Measurements from ENCODE around the gene PWWP2A. TPM values are rescaled to one million over a fixed set of nuclear protein-coding genes. Genes with fewer than 3 reads are reported as not detected.

PWWP2A gene
- total and polyA plus RNA-seq, 2 of the 8 experiments (the other 6 are each of a cell fraction or from before 2014, with no cell fraction given): 18.5 to 63.0 TPM

- FAIRE-seq: peak; percentile 84
- peak overlapping the region; percentile 97 for H2BK5ac ChIP-seq (ENCODE audit: low read depth, low read length)
- POLR2A ChIA-PET (ENCODE audit: partially characterized antibody): interaction anchor here (0.5 to 6.1 kb wide), 21 partner anchors 10 to 177 kb away, joined by 3 to 72 read pairs (median 4); partner anchors contain the start of gene PWWP2A
- TF ChIP-seq SP4 (IDR thresholded peaks at IDR 0.05; ENCODE audit: low read length): no peak
- no peak for TF ChIP-seq RXRA (IDR thresholded peaks at IDR 0.05; ENCODE audit: insufficient read depth, low read depth, low read length)
- TF ChIP-seq SIN3A (conservative IDR thresholded peaks at IDR 0.05 in 1 of 2, IDR thresholded peaks at IDR 0.05 in 1 of 2; ENCODE audit: low read depth in 1 of 2, low read length in 2 of 2): peak in 1 of 2 experiments; percentile 54; a peak in 1 of 4 replicates
- TF ChIP-seq ATF2 (IDR thresholded peaks at IDR 0.05; ENCODE audit: low read length): no peak
- TF ChIP-seq BRCA1 (IDR thresholded peaks at IDR 0.05; ENCODE audit: low read depth, low read length): no peak
- TF ChIP-seq SIX5 (IDR thresholded peaks at IDR 0.05; ENCODE audit: low read depth, low read length): no peak
- TF ChIP-seq RNF2 (IDR thresholded peaks at IDR 0.05; ENCODE audit: borderline replicate concordance, low read depth, low read length, missing control alignments, poor library complexity, severe bottlenecking): no peak
- TF ChIP-seq KDM4A (IDR thresholded peaks at IDR 0.05; ENCODE audit: low read depth, low read length, severe bottlenecking): no peak
- TF ChIP-seq JUN (IDR thresholded peaks at IDR 0.05; ENCODE audit: low read depth, low read length): no peak
- TF ChIP-seq TEAD4 (IDR thresholded peaks at IDR 0.05; ENCODE audit: low read depth, low read length): no peak
These were observed 47.8 kb upstream of the PWWP2A start for GRCh38 chr5:160166973-160167623.

More at GRCh38 chr5:160166973-160167623, 47.8 kb upstream of the PWWP2A start:
- Histone ChIP-seq H2BK20ac (ENCODE audit: low read length) (peak overlapping the region; percentile 98), H3K9ac (replicated peaks in 1 of 4; ENCODE audit: extremely low read depth in 1 of 4, low read depth in 3 of 4, low read length in 3 of 4) (peak overlapping the region in 3 of 4 experiments; percentile 47 to 74 (median 49); a peak in 5 of 7 replicates), H4K91ac (replicated peaks; ENCODE audit: insufficient read length, low read length) (peak overlapping the region; percentile 90), H2AFZ (ENCODE audit: low read length) (no peak overlapping the region), H3K4ac (replicated peaks; ENCODE audit: insufficient read length, low read depth, low read length) (peak overlapping the region; percentile 15), H3K27me3 (replicated peaks in 1 of 4; ENCODE audit: control insufficient read depth in 3 of 4, extremely low read depth in 1 of 4, insufficient read depth in 3 of 4, low read length in 3 of 4) (no peaks in the 10 kb centered on the region), H3K23me2 (ENCODE audit: low read depth, low read length) (no peaks in the 10 kb centered on the region), H3K4me1 (replicated peaks in 1 of 4; ENCODE audit: control insufficient read depth in 3 of 4, insufficient read depth in 4 of 4, low read length in 3 of 4) (peaks cover 17 to 34% (median 25%) of the 10 kb centered on the region in 4 experiments), H3K4me3 (ENCODE audit: extremely low read depth in 1 of 4, insufficient read depth in 2 of 4, low read depth in 3 of 4, low read length in 4 of 4) (peak overlapping the region in 1 of 4 experiments; percentile 48; a peak in 4 of 8 replicates), H3K9me3 (ENCODE audit: insufficient read depth in 2 of 2, low read depth in 1 of 2, low read length in 1 of 2) (no peaks in the 10 kb centered on the region), H3K18ac (ENCODE audit: extremely low read depth, low read length) (peak overlapping the region; percentile 92), H2BK12ac (ENCODE audit: low read depth, low read length) (peak overlapping the region; percentile 89), H2BK15ac (ENCODE audit: low read length) (no peak overlapping the region), H3K14ac (ENCODE audit: insufficient read length) (no peak overlapping the region), H4K8ac (ENCODE audit: extremely low read depth, insufficient read depth, low read length) (no peak overlapping the region), H3K56ac (replicated peaks; ENCODE audit: insufficient read length, low read depth, low read length) (no peak overlapping the region), H3K4me2 (ENCODE audit: insufficient read depth in 1 of 2, low read depth in 2 of 2, low read length in 2 of 2) (peak overlapping the region; percentile 56 to 57), H4K20me1 (replicated peaks in 1 of 2; ENCODE audit: control insufficient read depth in 1 of 2, insufficient read depth in 2 of 2, low read length in 2 of 2) (no peaks in the 10 kb centered on the region), H4K5ac (ENCODE audit: insufficient read length, low read depth, low read length) (peak overlapping the region; percentile 94), H3K27ac (ENCODE audit: low read depth, low read length) (peak overlapping the region; percentile 88), H3K23ac (ENCODE audit: insufficient read length) (no peak overlapping the region), H3K79me2 (ENCODE audit: control insufficient read depth in 1 of 2, insufficient read depth in 2 of 2, low read length in 2 of 2) (no peaks in the 10 kb centered on the region), H2AK5ac (ENCODE audit: low read depth, low read length) (peak overlapping the region; percentile 85), H2BK120ac (replicated peaks; ENCODE audit: low read depth, low read length) (peak overlapping the region; percentile 99), H3K79me1 (ENCODE audit: low read depth, low read length) (no peaks in the 10 kb centered on the region), H3K36me3 (ENCODE audit: control insufficient read depth in 2 of 4, insufficient read depth in 4 of 4, low read length in 3 of 4) (no peaks in the 10 kb centered on the region)
- DNase-seq (ENCODE audit: low read depth in 1 of 2, low spot score in 2 of 2): no peak
- 53% methylated on average over 10 of the region's 10 CpGs; no CpG with 5 or more reads in 1 of the 2 experiments for WGBS, 2 experiments (ENCODE audit: extremely low coverage in 1 of 2, insufficient coverage in 1 of 2, insufficient read length in 1 of 2, insufficient replicate concordance in 2 of 2, low coverage in 1 of 2, low lambda C conversion rate in 2 of 2, missing lambda C conversion rate in 1 of 2)
- CTCF ChIA-PET (ENCODE audit: partially characterized antibody): interaction anchor here (0.7 to 4.3 kb wide), 10 partner anchors 9 to 178 kb away, joined by 3 to 29 read pairs (median 6); no protein-coding TSS in a partner anchor
